HG03457 (cell line): ENCODE measurements around the gene HOXC5.
A peak's percentile ranks its signal among the peaks of the same experiment; 100 is the strongest.

Source experiments
- ATAC-seq: cut with Tn5 transposase; IDR thresholded peaks from one replicate; pipeline ENCODE4 v1.9.1; 2021; ENCODE audit warnings: moderate number of reproducible peaks; ENCODE audit not compliant: unreplicated experiment

The HOXC5 gene

DNA sequence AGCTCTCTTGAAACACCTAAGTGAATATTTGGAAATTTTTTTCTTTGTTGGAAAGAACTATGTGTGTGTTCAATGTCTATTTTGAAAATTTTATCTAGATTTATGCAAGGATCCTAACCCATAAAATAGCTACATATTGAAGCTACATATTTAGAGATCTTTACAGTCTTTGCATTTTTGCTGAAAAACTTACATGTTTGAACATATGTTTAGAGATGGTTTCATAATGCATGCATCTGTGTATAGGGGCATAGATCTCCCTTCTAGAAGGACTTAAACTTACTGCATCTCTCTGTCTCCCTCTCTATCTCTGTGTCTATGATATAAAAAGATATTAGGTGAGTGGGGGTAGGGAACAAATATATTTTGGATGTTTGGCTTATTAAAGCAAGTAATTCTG lies 12.6 kb downstream of the HOXC5 start:
- ATAC-seq: no peak

GRCh38 chr12:54045868-54046521 lies 13.1 kb downstream of the HOXC5 start:
- ATAC-seq: no peak

DNA sequence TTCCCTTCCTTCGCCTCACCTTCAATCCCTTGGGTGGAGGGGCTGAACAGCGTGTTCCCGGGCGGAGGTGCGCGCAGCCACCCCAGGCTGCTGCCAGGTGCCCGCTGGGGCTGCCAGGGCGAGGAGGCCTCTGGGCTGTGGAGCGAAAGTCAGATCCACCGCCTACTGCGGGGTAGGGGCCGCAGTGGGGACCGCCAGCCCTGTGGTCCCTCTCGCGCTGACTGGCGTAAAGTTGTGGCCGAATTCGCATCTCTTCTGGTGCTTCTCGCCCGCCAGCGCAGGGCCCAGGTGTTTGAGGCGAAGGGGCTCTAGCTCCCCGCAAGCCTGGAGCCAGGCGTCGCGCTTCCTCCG lies 13.9 kb downstream of the HOXC5 start:
- ATAC-seq: no peak

DNA sequence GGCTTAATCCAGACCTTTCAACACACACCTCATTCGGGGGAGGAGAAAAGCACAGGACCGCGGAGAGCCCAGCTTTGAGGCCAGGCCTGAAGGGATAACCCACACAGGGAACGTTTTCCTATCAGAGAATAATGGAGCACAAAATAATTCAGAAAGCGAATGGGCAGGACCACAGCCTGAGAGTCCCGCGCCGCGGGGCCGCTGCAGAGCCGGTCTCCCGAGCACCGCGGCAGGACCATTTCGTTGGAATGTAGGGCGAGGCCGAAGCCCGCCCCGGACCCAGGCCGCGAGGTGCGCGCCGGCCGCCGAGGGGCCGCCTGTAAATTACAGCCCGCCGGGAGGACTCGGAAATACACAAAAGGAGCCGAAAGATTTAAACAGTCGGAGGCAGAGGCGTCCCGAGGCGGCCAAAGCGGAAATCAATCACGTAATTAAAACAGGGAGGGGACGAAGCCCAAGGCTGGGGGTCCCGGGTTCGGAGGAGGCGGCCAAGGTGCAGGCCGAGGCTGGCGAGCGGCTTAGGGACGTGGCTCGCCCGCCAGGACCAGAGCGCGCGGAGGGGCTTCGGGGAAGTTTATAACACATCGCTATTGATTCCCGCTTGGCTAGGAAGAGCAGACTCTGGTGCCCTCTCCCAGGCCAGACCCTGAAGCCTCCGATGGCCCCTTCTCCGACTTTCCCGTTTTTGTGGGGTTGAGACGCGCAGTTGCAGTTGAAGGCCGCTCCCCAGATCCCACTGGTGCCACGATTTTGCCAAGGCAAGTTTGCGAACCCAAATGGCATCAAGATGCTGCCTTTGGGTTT lies 14.5 kb downstream of the HOXC5 start:
- no peak for ATAC-seq

- ATAC-seq: no peak
Measured at GRCh38 chr12:54047964-54048303, 15.1 kb downstream of the HOXC5 start.

DNA sequence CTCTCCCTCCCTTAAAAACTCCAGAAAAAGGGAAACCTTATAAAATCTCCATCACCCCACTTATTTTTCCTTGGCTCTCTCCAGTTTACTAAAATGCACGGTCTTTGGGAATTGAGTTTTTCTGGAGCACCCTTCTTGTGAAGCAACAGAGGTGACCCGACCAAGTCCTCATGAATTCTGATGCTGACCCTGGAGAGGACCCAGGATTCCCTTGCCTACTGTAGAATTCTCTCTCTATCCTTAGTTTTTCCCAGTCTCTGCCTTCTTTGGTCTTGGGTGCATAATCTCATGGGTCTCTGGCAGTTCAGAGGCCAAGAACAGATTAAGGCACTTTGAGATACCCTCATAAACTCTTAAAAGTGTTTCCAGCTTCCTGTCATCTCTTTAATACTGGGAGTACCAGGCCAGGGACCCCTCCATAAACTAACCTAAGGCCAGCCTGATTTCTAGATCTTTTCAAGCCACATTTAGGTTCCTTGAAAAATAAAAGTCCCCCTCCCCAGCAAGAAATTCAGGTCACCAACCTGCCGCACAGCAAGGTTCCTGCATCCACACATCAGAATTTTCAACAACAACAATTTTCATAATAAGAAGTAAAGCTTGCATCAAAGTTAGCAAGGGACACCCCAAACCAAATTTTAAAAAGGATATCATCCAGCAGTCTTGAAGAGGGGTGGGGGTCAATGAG lies 15.7 kb downstream of the HOXC5 start:
- ATAC-seq: no peak

- no peak for ATAC-seq
Measured at GRCh38 chr12:54049108-54049507, 16.3 kb downstream of the HOXC5 start.

- no peak for ATAC-seq
Measured at GRCh38 chr12:54050482-54050810, 17.6 kb downstream of the HOXC5 start.

- no peak for ATAC-seq
Measured at GRCh38 chr12:54051026-54051842, 18.4 kb downstream of the HOXC5 start.

DNA sequence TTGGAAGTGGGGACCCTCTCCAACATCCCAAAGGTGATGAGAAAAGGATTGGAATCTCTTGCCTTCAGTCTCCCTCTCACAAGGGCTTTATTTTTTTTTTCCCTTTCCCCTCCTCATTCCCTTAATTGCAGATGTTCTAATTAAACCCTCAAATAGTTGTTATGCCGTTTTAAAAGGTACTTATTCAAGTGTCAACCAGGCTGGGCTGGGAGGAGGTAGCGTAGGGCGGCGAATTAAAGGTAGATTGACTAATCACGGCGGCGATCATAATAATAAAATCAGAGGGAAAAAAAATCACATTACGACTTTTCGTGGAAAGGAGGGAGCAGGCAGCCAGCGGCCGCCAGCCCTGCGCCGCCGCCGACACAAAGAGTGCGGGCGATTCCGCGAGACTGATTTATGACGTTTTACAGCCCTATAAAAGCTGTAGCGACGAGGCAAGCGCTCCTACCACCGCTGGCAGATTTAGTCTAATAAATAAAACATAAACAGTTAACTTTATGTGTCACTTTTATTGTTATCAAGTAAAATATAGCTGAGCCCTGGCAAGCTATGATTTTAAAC lies 19.1 kb downstream of the HOXC5 start:
- no peak for ATAC-seq

- no peak for ATAC-seq
Measured at GRCh38 chr12:54052438-54053002, 19.7 kb downstream of the HOXC5 start.

GRCh38 chr12:54053003-54053750 lies 20.3 kb downstream of the HOXC5 start:
- ATAC-seq: peak; percentile 63

DNA sequence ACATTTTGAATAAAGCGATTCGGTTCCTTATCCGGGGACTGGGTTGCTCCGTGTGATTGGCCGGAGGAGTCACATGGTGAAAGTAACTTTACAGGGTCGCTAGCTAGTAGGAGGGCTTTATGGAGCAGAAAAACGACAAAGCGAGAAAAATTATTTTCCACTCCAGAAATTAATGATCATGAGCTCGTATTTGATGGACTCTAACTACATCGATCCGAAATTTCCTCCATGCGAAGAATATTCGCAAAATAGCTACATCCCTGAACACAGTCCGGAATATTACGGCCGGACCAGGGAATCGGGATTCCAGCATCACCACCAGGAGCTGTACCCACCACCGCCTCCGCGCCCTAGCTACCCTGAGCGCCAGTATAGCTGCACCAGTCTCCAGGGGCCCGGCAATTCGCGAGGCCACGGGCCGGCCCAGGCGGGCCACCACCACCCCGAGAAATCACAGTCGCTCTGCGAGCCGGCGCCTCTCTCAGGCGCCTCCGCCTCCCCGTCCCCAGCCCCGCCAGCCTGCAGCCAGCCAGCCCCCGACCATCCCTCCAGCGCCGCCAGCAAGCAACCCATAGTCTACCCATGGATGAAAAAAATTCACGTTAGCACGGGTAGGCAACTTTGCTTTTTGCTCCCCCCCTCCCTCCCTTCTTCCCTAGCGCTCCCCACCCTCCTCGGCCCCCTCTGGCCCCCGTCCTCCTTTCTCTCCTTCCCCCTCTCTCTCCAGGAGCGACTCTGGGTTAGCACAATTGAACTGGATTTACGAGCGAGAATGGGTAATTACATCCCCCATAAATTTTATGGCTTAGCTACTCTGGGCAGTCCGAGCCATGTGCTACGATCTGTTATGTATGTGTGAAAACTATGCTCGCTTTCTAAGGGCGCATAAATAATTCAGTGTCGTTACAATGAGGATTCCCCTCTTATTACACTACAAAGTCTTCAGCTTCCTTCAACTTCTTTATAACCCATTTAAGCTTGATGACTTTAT lies 21.2 kb downstream of the HOXC5 start, which contains the start of gene HOXC4:
Gene HOXC4, plus strand, starts transcription at position 85 of the 991 bp plus-strand sequence. Its CDS starts 88 bp downstream, at position 173.
- ATAC-seq: no peak

- ATAC-seq: no peak
Measured at GRCh38 chr12:54054742-54055194, 21.9 kb downstream of the HOXC5 start.

DNA sequence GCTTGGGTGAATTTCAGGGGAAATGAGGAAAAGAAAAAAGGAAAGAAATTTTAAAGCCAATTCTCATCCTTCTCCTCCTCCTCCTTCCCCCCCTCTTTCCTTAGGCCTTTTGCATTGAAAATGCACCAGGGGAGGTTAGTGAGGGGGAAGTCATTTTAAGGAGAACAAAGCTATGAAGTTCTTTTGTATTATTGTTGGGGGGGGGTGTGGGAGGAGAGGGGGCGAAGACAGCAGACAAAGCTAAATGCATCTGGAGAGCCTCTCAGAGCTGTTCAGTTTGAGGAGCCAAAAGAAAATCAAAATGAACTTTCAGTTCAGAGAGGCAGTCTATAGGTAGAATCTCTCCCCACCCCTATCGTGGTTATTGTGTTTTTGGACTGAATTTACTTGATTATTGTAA lies 22.7 kb downstream of the HOXC5 start:
- ATAC-seq: no peak

DNA sequence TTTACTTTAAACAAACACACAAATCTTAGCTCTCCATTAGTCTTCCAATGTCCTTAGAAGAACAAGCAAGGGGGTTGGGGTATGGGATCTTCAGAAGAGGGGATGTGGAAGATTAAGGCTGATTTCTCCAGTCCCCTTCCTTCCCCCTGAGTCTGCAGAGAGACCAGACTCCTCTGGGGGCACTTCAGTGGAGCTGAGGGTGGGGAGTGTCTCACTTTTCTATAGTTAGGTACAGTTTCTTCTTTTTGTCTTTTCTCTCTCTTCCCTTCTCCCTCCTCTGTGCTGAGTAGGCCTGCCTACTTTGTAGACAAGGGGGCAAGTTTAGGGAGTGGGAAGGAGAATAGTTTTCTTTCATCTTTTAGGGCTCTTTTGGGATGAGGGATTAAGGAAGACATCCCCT lies 23.3 kb downstream of the HOXC5 start:
- no peak for ATAC-seq

GRCh38 chr12:54058128-54058768 lies 25.4 kb downstream of the HOXC5 start:
- ATAC-seq: no peak

- ATAC-seq: no peak
Measured at GRCh38 chr12:54059668-54060067, 26.8 kb downstream of the HOXC5 start.
